ENCODE results near the gene ARHGAP29. TPM values are rescaled to one million over a fixed set of nuclear protein-coding genes. Genes with fewer than 3 reads are reported as not detected.

Gene ARHGAP29
- total RNA-seq, 4 donors from 2014 or later, result 56.2 to 115 (median 77.7) TPM

DNA sequence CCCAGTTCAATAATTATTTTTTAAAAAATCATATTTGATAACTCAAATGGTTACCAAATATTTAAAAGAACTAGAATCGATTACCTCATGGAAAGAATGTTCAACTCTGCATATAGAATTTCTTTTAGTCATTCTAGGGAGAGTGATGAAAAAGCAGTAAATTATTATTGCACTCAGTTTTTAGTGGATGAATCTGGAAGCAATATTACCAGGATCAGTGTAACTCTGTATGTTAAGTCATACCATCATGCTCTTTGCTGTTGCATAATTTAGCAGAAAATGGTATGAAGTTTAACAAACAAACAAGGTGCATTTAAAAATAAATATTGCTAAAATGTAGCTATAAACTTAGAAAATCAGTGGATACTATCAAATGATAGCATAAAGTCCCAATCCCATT is 46.1 kb upstream of the ARHGAP29 start:
- no peak overlapping the region for H3K27ac ChIP-seq
- H3K27me3 ChIP-seq, result no peaks in the 10 kb centered on the region
- no peaks in the 10 kb centered on the region for H3K4me1 ChIP-seq
- 87 to 93% methylated on average over 1 of the region's 1 CpG for WGBS, 2 donors
- TF ChIP-seq CTCF (IDR thresholded peaks at IDR 0.05) (no peak), POLR2A (IDR thresholded peaks at IDR 0.05) (no peak)
- no peaks in the 10 kb centered on the region for H3K9me3 ChIP-seq
- intact Hi-C loops (cut with DNase I), result no loop called here
- H3K36me3 ChIP-seq, result no peaks in the 10 kb centered on the region
- no peak overlapping the region for H3K4me3 ChIP-seq (replicated peaks in 1 of 3)
- DNase-seq, result no peak

DNA sequence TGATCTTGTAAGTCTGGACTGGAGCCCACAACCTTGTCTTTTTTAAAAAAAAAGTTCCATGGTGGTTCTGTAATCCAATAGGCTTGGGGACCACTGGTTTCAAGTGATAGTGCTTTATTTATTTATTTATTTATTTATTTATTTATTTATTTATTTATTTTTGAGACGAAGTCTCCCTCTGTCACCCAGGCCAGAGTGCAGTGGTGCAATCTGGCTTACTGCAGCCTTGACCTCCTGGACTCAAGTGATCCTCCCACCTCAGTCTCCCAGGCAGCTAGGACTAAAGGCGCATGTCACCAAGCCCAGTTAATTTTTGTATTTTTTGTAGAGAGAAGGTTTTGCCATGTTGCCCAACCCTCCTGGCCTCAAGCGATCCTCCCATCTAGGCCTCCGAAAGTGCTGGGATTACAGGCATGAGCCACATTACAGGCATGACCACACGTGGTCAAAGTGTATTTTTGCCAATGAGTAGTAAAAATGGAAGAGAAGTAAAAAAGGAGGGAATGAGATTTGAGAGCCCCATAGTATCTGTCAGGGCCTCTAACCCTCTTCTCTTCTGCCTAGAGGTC is 44.8 kb upstream of the ARHGAP29 start:
- Histone ChIP-seq H3K27ac (no peak overlapping the region), H3K4me3 (replicated peaks in 1 of 3) (no peak overlapping the region), H3K4me1 (no peaks in the 10 kb centered on the region), H3K27me3 (no peaks in the 10 kb centered on the region), H3K9me3 (no peaks in the 10 kb centered on the region), H3K36me3 (no peaks in the 10 kb centered on the region)
- intact Hi-C loops (cut with DNase I), result no loop called here
- no peak for DNase-seq
- WGBS, 2 donors, result 92 to 94% methylated on average over 5 of the region's 5 CpGs
- TF ChIP-seq POLR2A (IDR thresholded peaks at IDR 0.05), result no peak
- TF ChIP-seq CTCF (IDR thresholded peaks at IDR 0.05), result no peak

- no peak for DNase-seq
- no peak for TF ChIP-seq CTCF (IDR thresholded peaks at IDR 0.05)
- no peak for TF ChIP-seq POLR2A (IDR thresholded peaks at IDR 0.05)
- 75 to 83% methylated on average over 6 of the region's 6 CpGs for WGBS, 2 donors
- no peaks in the 10 kb centered on the region for H3K4me1 ChIP-seq
- no peak overlapping the region for H3K4me3 ChIP-seq (replicated peaks in 1 of 3)
- no peaks in the 10 kb centered on the region for H3K9me3 ChIP-seq
- intact Hi-C loops (cut with DNase I), result no loop called here
- no peaks in the 10 kb centered on the region for H3K27me3 ChIP-seq
- no peak overlapping the region for H3K27ac ChIP-seq
- H3K36me3 ChIP-seq, result no peaks in the 10 kb centered on the region
Observed at GRCh38 chr1:94281361-94282142, 44.2 kb upstream of the ARHGAP29 start.

DNA sequence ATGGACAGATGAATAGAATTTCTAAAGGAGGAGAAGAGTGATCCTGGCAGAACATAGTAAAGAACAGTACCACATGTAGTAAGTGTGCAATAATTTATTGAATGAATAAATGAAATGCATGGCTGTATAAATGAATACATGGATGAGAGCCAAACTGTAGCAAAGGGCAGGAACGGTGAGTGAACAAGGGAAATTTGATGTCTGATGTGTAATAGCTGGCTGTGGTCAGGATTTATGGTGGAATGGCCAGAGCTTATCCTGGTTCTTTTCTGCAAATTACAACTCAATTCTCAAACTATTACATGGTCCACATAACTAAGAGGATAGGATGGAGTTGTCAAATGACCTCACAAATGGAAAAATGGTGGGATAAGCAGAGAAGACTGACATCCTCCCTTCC is 43.2 kb upstream of the ARHGAP29 start:
- Histone ChIP-seq H3K9me3 (no peaks in the 10 kb centered on the region), H3K4me1 (no peaks in the 10 kb centered on the region), H3K27ac (no peak overlapping the region), H3K36me3 (no peaks in the 10 kb centered on the region), H3K4me3 (replicated peaks in 1 of 3) (no peak overlapping the region), H3K27me3 (no peaks in the 10 kb centered on the region)
- WGBS, 2 donors, result 67 to 68% methylated on average over 1 of the region's 1 CpG
- TF ChIP-seq CTCF (IDR thresholded peaks at IDR 0.05), result no peak
- TF ChIP-seq POLR2A (IDR thresholded peaks at IDR 0.05), result no peak
- DNase-seq, result no peak
- intact Hi-C loops (cut with DNase I), result no loop called here

DNA sequence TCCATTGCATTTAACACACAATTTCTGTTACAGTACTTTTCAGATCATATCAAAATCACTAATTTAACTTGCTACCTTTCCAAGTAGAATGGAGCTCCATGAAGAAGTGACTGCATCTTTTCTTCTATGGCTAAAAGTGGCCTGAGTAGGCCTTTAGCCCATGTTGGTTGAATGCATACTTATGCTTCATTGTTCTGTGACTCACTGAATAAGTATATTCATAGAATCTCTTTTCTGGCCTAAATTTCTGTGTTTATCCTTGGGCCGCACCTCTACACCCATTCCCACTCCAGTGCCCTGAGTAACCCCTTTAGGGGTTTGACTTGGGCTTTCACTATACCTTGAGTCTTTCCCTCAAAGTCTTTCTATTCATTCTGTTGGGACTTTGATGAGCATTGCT is 42.1 kb upstream of the ARHGAP29 start:
- H3K27ac ChIP-seq, result no peak overlapping the region
- no peak for DNase-seq
- no peaks in the 10 kb centered on the region for H3K4me1 ChIP-seq
- WGBS, 2 donors, result 93 to 98% methylated on average over 1 of the region's 1 CpG
- H3K4me3 ChIP-seq (replicated peaks in 1 of 3), result no peak overlapping the region
- no peaks in the 10 kb centered on the region for H3K9me3 ChIP-seq
- TF ChIP-seq POLR2A (IDR thresholded peaks at IDR 0.05) (no peak), CTCF (IDR thresholded peaks at IDR 0.05) (no peak)
- intact Hi-C loops (cut with DNase I), result no loop called here
- H3K27me3 ChIP-seq, result no peaks in the 10 kb centered on the region
- no peaks in the 10 kb centered on the region for H3K36me3 ChIP-seq

Data from thyroid gland (tissue), 4 donors.